Measurements from ENCODE around the gene TRIOBP.

- TF ChIP-seq CTCF (tag by site-specific recombination; IDR thresholded peaks at IDR 0.05) = no peak
- TF ChIP-seq WT1 (tag by site-specific recombination; IDR thresholded peaks at IDR 0.05) = no peak
- no peak for TF ChIP-seq ZNF114 (tag by site-specific recombination; IDR thresholded peaks at IDR 0.05)
- TF ChIP-seq REST (tag by site-specific recombination; IDR thresholded peaks at IDR 0.05) = no peak
Observed at GRCh38 chr22:37690407-37690806, 6.4 kb upstream of the TRIOBP start.

Data from HEK293 (cell line).